ENCODE results near the gene COX15.

COX15 gene

DNA sequence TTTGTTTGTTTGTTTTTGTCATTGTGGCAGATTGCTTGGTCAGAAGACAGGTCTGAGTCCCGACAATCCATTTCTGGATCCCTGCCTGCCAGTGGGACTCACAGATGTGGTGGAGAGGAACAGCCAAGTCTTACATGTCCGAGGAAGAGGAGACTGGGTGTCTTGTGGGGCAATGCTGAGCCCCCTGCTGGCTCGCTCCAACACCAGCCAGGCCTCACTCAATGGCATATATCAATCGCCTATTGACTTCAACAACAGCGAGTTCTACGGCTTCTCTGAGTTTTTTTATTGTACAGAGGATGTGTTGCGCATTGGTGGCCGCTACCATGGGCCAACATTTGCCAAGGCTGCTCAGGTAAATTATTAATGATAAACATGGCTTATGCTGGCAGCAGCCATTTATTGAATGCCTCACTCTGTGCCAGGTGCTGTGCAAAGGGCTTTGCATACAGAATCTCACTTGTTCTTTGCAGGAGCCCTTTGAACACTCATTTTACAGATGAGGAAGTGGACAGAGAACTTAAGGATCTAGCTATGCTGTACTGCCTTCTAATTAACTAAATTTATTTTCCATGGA is 33.3 kb downstream of the COX15 start:
- no peak overlapping the region for H3K4me3 ChIP-seq (ENCODE audit: low read depth, low read length)
- TF ChIP-seq, protein P1, sequence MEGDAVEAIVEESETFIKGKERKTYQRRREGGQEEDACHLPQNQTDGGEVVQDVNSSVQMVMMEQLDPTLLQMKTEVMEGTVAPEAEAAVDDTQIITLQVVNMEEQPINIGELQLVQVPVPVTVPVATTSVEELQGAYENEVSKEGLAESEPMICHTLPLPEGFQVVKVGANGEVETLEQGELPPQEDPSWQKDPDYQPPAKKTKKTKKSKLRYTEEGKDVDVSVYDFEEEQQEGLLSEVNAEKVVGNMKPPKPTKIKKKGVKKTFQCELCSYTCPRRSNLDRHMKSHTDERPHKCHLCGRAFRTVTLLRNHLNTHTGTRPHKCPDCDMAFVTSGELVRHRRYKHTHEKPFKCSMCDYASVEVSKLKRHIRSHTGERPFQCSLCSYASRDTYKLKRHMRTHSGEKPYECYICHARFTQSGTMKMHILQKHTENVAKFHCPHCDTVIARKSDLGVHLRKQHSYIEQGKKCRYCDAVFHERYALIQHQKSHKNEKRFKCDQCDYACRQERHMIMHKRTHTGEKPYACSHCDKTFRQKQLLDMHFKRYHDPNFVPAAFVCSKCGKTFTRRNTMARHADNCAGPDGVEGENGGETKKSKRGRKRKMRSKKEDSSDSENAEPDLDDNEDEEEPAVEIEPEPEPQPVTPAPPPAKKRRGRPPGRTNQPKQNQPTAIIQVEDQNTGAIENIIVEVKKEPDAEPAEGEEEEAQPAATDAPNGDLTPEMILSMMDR (IDR thresholded peaks at IDR 0.05; ENCODE audit: low read depth, low read length) = peak; percentile 30
- TF ChIP-seq POLR2A (IDR thresholded peaks at IDR 0.05; ENCODE audit: extremely low read depth, insufficient read length) = no peak
- TF ChIP-seq, protein P2, sequence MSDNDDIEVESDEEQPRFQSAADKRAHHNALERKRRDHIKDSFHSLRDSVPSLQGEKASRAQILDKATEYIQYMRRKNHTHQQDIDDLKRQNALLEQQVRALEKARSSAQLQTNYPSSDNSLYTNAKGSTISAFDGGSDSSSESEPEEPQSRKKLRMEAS (IDR thresholded peaks at IDR 0.05; ENCODE audit: low read depth, low read length) = no peak
- DNase-seq (ENCODE audit: low read depth) = peak; percentile 37

DNA sequence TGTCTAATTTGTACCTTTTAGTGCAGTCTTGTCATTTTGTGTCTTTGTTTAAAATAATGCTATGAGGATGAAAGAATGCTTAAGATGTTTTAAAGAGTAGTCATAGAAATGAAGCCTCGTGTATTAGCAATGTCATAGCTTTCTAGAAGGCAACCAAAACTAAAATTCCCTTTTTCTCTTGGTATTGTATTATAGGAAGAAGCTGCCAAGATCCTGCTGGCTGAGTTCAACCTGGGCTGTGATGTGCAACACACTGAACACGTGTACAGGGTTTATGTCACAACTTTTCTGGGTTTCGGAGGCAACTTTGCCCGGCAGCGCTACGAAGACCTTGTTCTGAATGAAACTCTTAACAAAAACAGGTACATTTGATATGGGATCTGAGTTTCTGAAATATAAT is 36.2 kb downstream of the COX15 start:
- DNase-seq (ENCODE audit: low read depth) = no peak
- no peak overlapping the region for H3K4me3 ChIP-seq (ENCODE audit: low read depth, low read length)
- TF ChIP-seq, protein P2 (IDR thresholded peaks at IDR 0.05; ENCODE audit: low read depth, low read length) = no peak
- TF ChIP-seq POLR2A (IDR thresholded peaks at IDR 0.05; ENCODE audit: extremely low read depth, insufficient read length) = no peak
- TF ChIP-seq MYC (IDR thresholded peaks at IDR 0.05; ENCODE audit: low read depth, low read length) = no peak
- TF ChIP-seq, protein P1 (IDR thresholded peaks at IDR 0.05; ENCODE audit: low read depth, low read length) = no peak

DNA sequence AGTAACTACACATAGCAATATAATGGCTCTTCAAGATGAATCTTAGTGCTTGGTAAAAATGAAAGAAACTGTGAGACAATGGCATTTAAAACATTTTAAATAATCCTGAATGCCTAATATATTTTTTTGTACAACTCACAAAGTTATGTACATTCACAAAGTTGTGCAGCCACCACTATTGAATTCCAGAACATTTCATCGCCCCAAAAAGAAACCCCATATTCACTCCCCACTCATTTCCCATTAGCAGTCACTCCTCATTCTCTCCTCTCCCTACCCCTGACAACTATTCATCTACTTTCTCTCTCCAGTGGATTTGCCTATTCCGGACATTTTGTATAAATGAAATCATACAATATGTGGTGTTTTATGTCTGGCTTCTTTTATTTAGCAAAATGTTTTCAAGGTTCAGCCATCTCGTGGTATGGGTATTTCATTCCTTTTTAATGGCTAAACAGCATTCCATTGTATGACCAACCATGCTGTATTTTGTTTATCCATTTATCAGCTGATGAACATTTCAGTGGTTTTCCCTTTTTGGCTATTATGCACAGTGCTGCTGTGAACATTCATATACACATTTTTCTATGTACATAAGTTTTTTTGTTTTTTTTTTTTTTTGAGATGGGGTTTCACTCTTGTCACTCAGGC is 37.9 kb downstream of the COX15 start:
- H3K4me3 ChIP-seq (ENCODE audit: low read depth, low read length) = no peak overlapping the region
- DNase-seq (ENCODE audit: low read depth) = no peak

DNA sequence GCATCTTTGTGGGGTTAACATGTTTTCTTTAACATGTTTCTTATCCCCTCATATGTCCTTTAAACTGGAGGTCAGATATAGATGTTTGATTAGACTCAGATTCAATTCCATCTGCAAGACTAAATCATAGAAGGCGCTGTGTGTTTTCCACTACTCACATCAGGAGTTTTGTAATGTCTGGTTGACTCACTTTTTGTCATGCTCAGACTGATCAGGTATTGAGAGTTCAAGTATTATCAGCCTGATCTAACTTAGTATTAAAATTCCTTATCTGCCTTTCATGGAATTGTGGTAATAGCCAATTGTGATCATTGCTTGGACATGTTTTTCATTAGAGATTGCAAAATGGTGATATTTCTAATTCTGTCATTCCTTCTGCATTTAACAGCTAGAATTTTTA is 42.5 kb downstream of the COX15 start:
- no peak for DNase-seq (ENCODE audit: low read depth)
- TF ChIP-seq MYC (IDR thresholded peaks at IDR 0.05; ENCODE audit: low read depth, low read length) (no peak), POLR2A (IDR thresholded peaks at IDR 0.05; ENCODE audit: extremely low read depth, insufficient read length) (no peak)
- TF ChIP-seq, protein P2 (IDR thresholded peaks at IDR 0.05; ENCODE audit: low read depth, low read length) = no peak
- TF ChIP-seq, protein P1 (IDR thresholded peaks at IDR 0.05; ENCODE audit: low read depth, low read length) = no peak

More for the DNA sequence above, 37.9 kb downstream of the COX15 start:
- TF ChIP-seq, protein P2 (IDR thresholded peaks at IDR 0.05; ENCODE audit: low read depth, low read length) = no peak
- no peak for TF ChIP-seq POLR2A (IDR thresholded peaks at IDR 0.05; ENCODE audit: extremely low read depth, insufficient read length)
- TF ChIP-seq MYC (IDR thresholded peaks at IDR 0.05; ENCODE audit: low read depth, low read length) = no peak
- TF ChIP-seq, protein P1 (IDR thresholded peaks at IDR 0.05; ENCODE audit: low read depth, low read length) = no peak

DNA sequence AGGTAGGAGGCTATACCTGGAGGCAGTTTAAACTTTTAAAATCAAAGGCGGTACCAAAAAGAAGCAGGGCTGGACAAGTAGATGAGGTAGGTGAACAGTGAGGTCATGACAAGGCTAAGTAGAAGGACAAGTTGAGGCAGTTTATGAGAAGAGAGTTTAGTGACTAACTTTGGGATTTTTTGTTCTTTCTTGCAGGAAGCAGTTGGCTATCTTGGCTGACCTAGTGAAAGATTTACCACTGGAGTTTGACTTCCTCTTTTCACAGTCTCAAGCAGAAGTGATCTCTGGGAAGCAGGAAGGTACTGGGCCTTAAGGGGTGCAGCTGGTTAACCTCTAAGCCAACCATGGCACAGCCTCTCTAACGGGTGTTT is 46.3 kb downstream of the COX15 start:
- TF ChIP-seq POLR2A (IDR thresholded peaks at IDR 0.05; ENCODE audit: extremely low read depth, insufficient read length) (no peak), MYC (IDR thresholded peaks at IDR 0.05; ENCODE audit: low read depth, low read length) (peak; percentile 20; the same call in 1 of the 2 replicates)
- TF ChIP-seq, protein P2 (IDR thresholded peaks at IDR 0.05; ENCODE audit: low read depth, low read length) = peak; percentile 37; the same call in 1 of the 2 replicates
- TF ChIP-seq, protein P1 (IDR thresholded peaks at IDR 0.05; ENCODE audit: low read depth, low read length) = no peak
- no peak overlapping the region for H3K4me3 ChIP-seq (ENCODE audit: low read depth, low read length)
- DNase-seq (ENCODE audit: low read depth) = peak; percentile 91

More for the DNA sequence above, 42.5 kb downstream of the COX15 start:
- H3K4me3 ChIP-seq (ENCODE audit: low read depth, low read length) = no peak overlapping the region

All from NB4 (cell line).